C4-2B (cell line): ENCODE results near the gene DGKH.
"Not testable (repeated sequence)": the region's sequence is repeated elsewhere in the genome, so short reads cannot be mapped to it uniquely, and the experiment has no call there.

Experiments
- H3K27ac ChIP-seq: fragments of 450-650 bp; 2 replicates; pipeline ENCODE4 v1.5.1; 2017
- CTCF ChIP-seq: fragments of 450-650 bp; conservative IDR thresholded peaks from 2 replicates; pipeline ENCODE4 v1.5.1; 2017; ENCODE audit warnings: mild to moderate bottlenecking
- ZFX ChIP-seq: fragments of 450-650 bp; IDR thresholded peaks from 2 replicates; pipeline ENCODE4 v1.6.1; 2017

Gene DGKH

GRCh38 chr13:42064259-42064658 lies 15.8 kb downstream of the DGKH start:
- no peak overlapping the region for H3K27ac ChIP-seq
- TF ChIP-seq CTCF (no peak), ZFX (no peak)

GRCh38 chr13:42064966-42065365 lies 16.5 kb downstream of the DGKH start:
- TF ChIP-seq ZFX (no peak), CTCF (no peak)

GRCh38 chr13:42065414-42065813 lies 17.0 kb downstream of the DGKH start:
- TF ChIP-seq ZFX (no peak), CTCF (no peak)
- no peak overlapping the region for H3K27ac ChIP-seq

More at GRCh38 chr13:42064966-42065365, 16.5 kb downstream of the DGKH start:
- H3K27ac ChIP-seq = no peak overlapping the region

- no peak overlapping the region for H3K27ac ChIP-seq
- TF ChIP-seq CTCF = no peak
- no peak for TF ChIP-seq ZFX
Observed at GRCh38 chr13:42066542-42066941, 18.1 kb downstream of the DGKH start.

- TF ChIP-seq ZFX = no peak
- TF ChIP-seq CTCF = no peak
Observed at GRCh38 chr13:42068886-42069285, 20.4 kb downstream of the DGKH start.

GRCh38 chr13:42070599-42070998 lies 22.2 kb downstream of the DGKH start:
- not testable (repeated sequence) for H3K27ac ChIP-seq

More at GRCh38 chr13:42068886-42069285, 20.4 kb downstream of the DGKH start:
- no peak overlapping the region for H3K27ac ChIP-seq

- not testable (repeated sequence) for H3K27ac ChIP-seq
Observed at GRCh38 chr13:42071179-42071578, 22.7 kb downstream of the DGKH start.

- no peak overlapping the region for H3K27ac ChIP-seq
- TF ChIP-seq ZFX (no peak), CTCF (no peak)
Observed at GRCh38 chr13:42071672-42072419, 23.4 kb downstream of the DGKH start.
